ENCODE measurements around the gene TEX19. TPM values are rescaled to one million over a fixed set of nuclear protein-coding genes. Genes with fewer than 3 reads are reported as not detected.
A peak's percentile ranks its signal among the peaks of the same experiment; 100 is the strongest.

The TEX19 gene
- total RNA-seq, 4 donors from 2014 or later, result not detected

DNA sequence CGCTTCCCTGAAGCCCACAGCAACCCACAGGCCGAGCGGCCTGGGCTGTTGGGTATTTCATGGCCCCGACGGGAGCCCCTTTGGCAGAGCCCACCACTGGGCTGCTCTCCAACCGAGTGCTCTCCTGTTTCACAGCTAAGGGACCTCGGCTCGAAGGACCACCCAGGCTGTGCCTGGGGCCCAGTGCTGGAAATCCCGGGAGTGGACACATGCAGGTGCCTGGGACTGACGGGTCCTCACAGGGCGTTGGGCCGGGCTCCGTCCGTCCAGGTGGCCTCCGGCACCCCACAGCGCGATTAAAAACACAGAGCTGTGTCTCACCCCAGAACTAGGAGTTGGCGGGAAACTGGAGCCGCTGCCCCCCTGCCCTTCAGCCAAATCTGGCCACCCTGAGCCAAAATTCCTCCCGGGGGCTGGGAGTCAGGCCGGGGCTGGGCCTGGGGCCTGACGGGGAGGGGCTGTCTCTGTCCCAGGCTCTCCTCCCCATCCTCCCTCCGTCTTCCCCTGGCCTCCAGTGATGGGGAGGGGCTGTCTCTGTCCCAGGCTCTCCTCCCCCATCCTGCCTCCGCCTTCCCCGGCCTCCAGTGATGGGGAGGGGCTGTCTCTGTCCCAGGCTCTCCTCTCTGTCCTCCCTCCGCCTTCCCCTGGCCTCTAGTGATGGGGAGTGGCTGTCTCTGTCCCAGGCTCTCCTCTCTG lies 26.7 kb downstream of the TEX19 start:
- H3K27ac ChIP-seq, result peak overlapping the region in 2 of 4 donors; percentile 54 to 74
- no peak for ATAC-seq
- H3K27me3 ChIP-seq, result peaks cover 70% of the 10 kb centered on the region
- TF ChIP-seq POLR2AphosphoS5 (IDR thresholded peaks at IDR 0.05), result no peak
- no peak for TF ChIP-seq POLR2A (IDR thresholded peaks at IDR 0.05)
- TF ChIP-seq, protein P1, sequence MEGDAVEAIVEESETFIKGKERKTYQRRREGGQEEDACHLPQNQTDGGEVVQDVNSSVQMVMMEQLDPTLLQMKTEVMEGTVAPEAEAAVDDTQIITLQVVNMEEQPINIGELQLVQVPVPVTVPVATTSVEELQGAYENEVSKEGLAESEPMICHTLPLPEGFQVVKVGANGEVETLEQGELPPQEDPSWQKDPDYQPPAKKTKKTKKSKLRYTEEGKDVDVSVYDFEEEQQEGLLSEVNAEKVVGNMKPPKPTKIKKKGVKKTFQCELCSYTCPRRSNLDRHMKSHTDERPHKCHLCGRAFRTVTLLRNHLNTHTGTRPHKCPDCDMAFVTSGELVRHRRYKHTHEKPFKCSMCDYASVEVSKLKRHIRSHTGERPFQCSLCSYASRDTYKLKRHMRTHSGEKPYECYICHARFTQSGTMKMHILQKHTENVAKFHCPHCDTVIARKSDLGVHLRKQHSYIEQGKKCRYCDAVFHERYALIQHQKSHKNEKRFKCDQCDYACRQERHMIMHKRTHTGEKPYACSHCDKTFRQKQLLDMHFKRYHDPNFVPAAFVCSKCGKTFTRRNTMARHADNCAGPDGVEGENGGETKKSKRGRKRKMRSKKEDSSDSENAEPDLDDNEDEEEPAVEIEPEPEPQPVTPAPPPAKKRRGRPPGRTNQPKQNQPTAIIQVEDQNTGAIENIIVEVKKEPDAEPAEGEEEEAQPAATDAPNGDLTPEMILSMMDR (IDR thresholded peaks at IDR 0.05), result no peak
- no peak for TF ChIP-seq EP300 (IDR thresholded peaks at IDR 0.05)
- H3K9me3 ChIP-seq, result no peaks in the 10 kb centered on the region
- H3K36me3 ChIP-seq, result no peaks in the 10 kb centered on the region
- peaks cover 0 to 28% (median 17%) of the 10 kb centered on the region in 3 donors for H3K4me1 ChIP-seq
- WGBS, 2 donors (ENCODE audit: low coverage in 1 of 2), result 33% methylated on average over 1 of the region's 26 CpGs; no CpG with 5 or more reads in 1 of the 2 donors
- no peak overlapping the region for H3K4me3 ChIP-seq

GRCh38 chr17:82386255-82386831 lies 27.3 kb downstream of the TEX19 start:
- H3K4me1 ChIP-seq, result peaks cover 0 to 28% (median 17%) of the 10 kb centered on the region in 3 donors
- WGBS, 2 donors (ENCODE audit: low coverage in 1 of 2), result 8% methylated on average over 2 of the region's 17 CpGs; no CpG with 5 or more reads in 1 of the 2 donors
- peak overlapping the region in 1 of 4 donors; percentile 59 for H3K27ac ChIP-seq
- no peak for ATAC-seq
- no peak overlapping the region for H3K4me3 ChIP-seq
- no peaks in the 10 kb centered on the region for H3K9me3 ChIP-seq
- TF ChIP-seq, protein P1 (IDR thresholded peaks at IDR 0.05), result no peak
- TF ChIP-seq POLR2AphosphoS5 (IDR thresholded peaks at IDR 0.05) (no peak), EP300 (IDR thresholded peaks at IDR 0.05) (no peak), POLR2A (IDR thresholded peaks at IDR 0.05) (no peak)
- peaks cover 0 to 6% of the 10 kb centered on the region in 2 donors for H3K36me3 ChIP-seq
- H3K27me3 ChIP-seq, result peaks cover 68% of the 10 kb centered on the region

GRCh38 chr17:82386881-82387704 lies 28.0 kb downstream of the TEX19 start:
- Histone ChIP-seq H3K36me3 (peaks cover 0 to 13% of the 10 kb centered on the region in 2 donors), H3K9me3 (no peaks in the 10 kb centered on the region), H3K27ac (peak overlapping the region in 1 of 4 donors; percentile 59), H3K4me3 (no peak overlapping the region), H3K27me3 (peaks cover 62% of the 10 kb centered on the region), H3K4me1 (peaks cover 0 to 28% (median 17%) of the 10 kb centered on the region in 3 donors)
- no peak for ATAC-seq
- WGBS, 2 donors (ENCODE audit: low coverage in 1 of 2), result 31% methylated on average over 10 of the region's 38 CpGs; no CpG with 5 or more reads in 1 of the 2 donors
- TF ChIP-seq, protein P1 (IDR thresholded peaks at IDR 0.05), result no peak
- TF ChIP-seq EP300 (IDR thresholded peaks at IDR 0.05), result no peak
- TF ChIP-seq POLR2AphosphoS5 (IDR thresholded peaks at IDR 0.05), result no peak
- TF ChIP-seq POLR2A (IDR thresholded peaks at IDR 0.05), result no peak

DNA sequence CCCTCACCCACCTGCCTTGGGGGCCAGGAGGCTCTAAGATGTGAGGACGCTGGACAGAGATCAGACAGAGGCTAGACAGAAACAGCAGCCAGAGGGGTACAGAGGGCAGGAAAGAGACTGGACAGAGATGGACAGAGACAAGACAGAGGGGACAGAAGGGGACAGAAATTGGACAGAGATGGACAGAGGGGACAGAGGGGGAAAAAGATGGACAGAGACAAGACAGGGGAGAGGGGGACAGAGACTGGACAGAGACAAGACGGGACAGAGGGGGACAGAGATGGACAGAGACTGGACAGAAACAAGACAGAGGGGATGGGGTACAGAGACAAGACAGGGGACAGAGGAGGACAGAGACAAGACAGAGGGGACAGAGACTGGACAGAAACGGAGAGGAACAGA lies 28.7 kb downstream of the TEX19 start:
- Histone ChIP-seq H3K36me3 (peaks cover 0 to 20% of the 10 kb centered on the region in 2 donors), H3K27me3 (peaks cover 56% of the 10 kb centered on the region), H3K27ac (no peak overlapping the region), H3K9me3 (no peaks in the 10 kb centered on the region), H3K4me1 (peaks cover 0 to 28% (median 17%) of the 10 kb centered on the region in 3 donors), H3K4me3 (no peak overlapping the region)
- TF ChIP-seq, protein P1 (IDR thresholded peaks at IDR 0.05), result no peak
- TF ChIP-seq POLR2AphosphoS5 (IDR thresholded peaks at IDR 0.05) (no peak), POLR2A (IDR thresholded peaks at IDR 0.05) (no peak), EP300 (IDR thresholded peaks at IDR 0.05) (no peak)
- ATAC-seq, result no peak
- 58 to 67% methylated on average over 1 to 3 of the region's 3 CpGs for WGBS, 2 donors (ENCODE audit: low coverage in 1 of 2)
